Measurements from ENCODE around the gene DGCR8. TPM values are rescaled to one million over a fixed set of nuclear protein-coding genes. Genes with fewer than 3 reads are reported as not detected.
"Not testable (repeated sequence)": the region's sequence is repeated elsewhere in the genome, so short reads cannot be mapped to it uniquely, and the experiment has no call there.

DGCR8 gene
- total RNA-seq, 1 donor from 2014 or later = 49.0 TPM

GRCh38 chr22:20066617-20067383, 13.2 kb upstream of the DGCR8 start:
- no peak for DNase-seq (ENCODE audit: low spot score)

DNA sequence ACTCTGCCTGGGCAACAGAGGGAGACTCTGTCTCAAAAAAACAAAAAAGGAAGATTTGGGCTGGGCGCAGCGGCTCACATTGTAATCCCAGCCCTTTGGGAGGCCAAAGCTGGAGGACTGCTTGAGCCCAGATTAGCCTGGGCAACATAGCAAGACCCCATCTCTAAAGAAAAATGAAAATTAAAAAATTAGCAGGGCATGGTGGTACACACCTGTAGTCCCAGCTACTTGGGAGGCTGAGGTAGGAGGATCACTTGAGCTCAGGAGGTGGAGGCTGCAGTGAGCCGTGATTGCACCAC, 12.7 kb upstream of the DGCR8 start:
- not testable (repeated sequence) for DNase-seq (ENCODE audit: low spot score)

- no peak for DNase-seq (ENCODE audit: low spot score)
Measured at GRCh38 chr22:20068640-20069039, 11.4 kb upstream of the DGCR8 start.

DNA sequence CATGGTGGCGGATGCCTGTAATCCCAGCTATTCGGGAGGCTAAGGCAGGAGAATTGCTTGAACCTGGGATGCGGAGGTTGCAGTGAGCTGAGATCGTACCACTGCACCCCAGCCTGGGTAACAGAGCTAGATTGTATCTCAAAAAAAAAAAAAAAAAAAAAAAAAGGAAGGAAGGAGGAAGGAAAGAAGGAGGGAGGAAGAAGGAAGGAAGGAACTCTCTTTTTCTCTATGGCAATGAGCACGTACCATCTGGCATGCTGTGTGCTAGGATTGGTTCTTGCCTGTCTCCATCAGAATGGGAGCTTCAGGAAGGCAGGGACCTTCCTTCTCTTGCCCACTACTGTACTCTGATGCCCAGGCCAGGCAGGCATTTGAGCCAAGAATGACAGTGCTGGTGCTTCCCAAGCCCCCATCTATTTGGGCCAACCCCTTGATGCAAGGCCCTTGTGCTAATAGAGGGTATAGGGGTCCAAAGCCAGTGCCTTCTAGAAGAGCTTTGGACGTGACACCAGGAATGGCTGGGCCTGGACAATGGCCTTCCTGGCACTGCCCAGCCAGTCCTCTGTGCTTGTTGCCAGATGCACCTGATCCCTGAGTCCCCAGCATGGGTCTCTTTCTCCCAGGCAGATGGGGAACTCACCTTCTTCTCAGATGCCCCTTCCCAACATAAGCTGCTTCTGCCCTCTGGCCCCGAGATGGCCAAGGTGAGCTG, 10.6 kb upstream of the DGCR8 start:
- no peak for DNase-seq (ENCODE audit: low spot score)

- DNase-seq (ENCODE audit: low spot score) = no peak
Measured at GRCh38 chr22:20071524-20071972, 8.5 kb upstream of the DGCR8 start.

- no peak for DNase-seq (ENCODE audit: low spot score)
Measured at GRCh38 chr22:20076627-20077172, 3.3 kb upstream of the DGCR8 start.

- peak; percentile 53 for DNase-seq (ENCODE audit: low spot score)
Measured at GRCh38 chr22:20080445-20080775, 369 bp downstream of the DGCR8 start.

DNA sequence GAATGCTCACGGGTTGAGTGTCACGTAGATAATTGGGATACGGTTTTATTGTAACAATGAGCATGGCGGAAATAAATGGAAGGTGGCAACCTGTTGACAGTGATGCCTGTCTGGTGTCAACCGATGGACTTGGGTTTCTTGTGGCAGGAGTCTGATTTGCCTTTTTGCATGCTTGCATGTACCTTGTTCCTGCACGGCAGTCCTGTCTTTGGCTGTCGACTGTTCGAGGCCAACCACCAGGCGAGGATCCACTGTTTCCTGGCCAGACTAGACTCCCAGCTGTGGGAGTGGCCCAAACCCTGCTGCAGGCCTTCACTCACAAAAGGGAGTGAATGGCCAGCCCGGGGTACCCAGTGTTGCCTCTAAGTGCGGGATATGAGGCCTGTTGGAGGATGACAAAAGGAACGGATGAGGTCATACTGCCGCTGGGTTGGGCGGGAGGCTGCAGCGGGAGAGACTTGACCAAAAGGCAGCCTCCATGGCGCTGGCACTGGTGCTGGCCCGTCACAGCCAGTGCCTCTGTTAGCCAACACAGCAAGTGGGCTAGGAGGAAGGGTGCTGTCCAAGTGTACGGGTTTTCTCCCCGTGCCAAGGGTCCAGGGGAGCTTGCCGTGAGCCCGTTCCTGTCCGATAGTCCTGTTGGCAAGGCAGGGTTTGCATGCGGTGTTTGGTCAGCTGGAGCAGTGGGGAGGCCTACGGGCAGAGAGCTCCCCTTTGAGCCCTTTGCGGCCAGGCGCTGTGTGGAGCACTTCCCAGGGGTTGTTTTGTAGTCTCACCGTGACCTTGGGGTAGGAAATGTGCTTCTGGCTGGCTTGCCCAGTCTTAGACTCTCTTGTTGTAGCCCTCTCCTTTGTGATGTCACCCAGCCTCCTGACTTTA, 974 bp downstream of the DGCR8 start:
- DNase-seq (ENCODE audit: low spot score) = no peak

DNA sequence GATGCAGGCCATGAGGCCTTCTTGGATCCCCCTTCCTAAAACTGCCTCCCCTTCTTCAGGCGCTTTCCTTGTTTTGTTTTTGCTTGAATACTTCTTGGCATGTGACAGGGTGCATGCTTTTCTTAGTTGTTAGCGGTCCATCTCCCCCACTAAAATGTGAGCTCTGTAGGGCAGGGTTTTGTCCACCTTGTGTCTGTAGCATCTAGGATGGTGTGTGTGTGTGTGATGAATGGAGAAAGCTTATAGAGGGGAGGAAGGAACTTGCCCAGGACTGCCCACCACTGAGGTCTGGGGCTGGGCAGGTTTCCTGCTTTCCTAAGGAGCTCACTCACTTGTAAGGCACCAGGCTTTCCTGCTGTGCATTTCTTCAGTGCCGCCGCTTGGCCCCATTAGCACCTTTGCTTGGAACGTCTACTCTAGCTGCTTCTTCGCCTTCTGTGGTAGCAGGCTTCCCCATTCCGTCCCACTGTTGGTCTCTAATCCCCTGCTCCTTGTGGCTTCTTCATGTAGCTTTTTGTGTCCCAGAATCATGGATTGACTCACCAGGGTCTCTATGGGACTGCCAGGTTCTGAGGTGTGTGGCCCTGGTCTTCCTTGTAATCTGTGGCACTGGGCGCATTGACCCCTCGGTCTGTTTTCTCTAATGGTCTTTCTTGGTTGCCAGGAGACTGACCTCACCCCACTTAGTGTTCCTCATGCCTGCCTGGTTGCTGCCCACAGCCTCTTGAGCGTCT, 3.3 kb downstream of the DGCR8 start:
- DNase-seq (ENCODE audit: low spot score) = no peak

DNA sequence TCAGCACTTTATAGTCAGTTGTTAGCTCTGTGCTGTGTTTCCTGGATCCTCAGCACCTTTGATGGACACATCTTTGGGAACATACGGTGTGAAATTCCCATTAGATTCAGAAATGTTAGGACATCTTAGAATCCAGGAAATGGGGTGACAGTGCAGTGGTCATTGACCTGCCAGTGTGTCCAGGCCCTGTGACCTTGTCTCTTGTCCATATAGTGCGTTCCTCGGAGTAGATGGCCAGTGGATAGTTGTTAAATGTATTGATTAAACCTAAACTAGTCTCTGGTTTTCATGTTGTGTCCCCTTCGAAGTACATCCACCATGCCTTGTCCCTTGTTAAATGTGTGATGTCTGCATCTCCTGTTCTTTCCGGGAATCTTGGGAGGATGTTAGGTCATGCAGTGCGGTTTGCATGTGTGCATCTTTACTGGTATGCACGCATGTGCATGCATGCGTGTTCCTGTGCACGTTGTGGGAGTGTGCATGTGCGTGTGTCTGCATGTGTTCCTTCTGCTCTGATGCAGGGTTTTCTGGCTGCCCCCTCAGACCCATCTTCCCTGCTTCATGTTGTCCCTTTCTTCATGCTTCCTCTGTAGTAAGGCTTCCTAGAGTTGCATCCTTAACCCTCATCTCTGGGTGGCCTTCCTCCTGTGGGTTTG, 4.0 kb downstream of the DGCR8 start:
- DNase-seq (ENCODE audit: low spot score) = no peak

DNA sequence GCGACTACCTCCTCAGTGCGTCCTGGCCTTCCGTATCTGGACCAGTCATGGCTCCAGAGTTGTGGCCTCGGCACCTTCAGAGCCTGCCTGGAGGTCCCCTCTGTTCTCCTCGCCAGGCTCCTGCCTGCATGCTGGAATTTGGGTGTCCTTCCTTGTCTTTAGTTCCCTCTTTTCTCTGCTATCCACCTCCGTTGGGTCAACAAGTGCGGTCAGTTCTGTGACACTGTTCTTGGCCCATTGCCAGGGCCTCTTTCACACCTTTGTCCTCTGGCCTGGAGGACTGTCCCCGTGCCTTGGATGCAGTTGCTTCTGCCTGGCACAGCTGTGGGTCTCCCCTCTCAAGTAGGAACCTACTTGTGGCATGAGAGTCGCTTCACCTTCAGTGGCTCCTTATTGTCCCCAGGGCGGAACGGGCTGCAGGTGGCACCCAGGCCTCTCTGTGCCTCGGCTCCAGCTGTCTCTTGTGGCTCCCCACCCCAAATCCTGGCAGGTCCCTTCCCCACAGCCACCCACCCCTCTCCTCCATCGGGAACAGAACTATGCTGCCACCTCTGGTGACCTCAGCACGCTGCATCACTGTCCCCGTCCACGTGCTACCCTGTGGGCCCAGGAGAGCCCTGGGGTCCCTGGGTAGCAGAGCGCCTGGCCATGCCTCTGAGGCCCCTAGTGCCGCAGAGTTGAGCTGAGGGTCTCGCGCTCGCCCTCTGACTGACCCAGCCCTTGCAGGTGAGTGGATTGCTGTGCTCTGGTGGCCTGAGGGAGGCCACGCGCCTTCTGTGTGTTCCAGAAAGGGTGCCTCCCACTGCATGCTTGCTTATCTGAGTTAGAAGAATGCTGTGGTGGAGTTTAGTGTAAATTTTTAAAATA, 4.7 kb downstream of the DGCR8 start:
- no peak for DNase-seq (ENCODE audit: low spot score)

- no peak for DNase-seq (ENCODE audit: low spot score)
Measured at GRCh38 chr22:20085651-20086050, 5.6 kb downstream of the DGCR8 start.

- DNase-seq (ENCODE audit: low spot score) = no peak
Measured at GRCh38 chr22:20086101-20086599, 6.1 kb downstream of the DGCR8 start.

- DNase-seq (ENCODE audit: low spot score) = no peak
Measured at GRCh38 chr22:20086763-20087162, 6.7 kb downstream of the DGCR8 start.

DNA sequence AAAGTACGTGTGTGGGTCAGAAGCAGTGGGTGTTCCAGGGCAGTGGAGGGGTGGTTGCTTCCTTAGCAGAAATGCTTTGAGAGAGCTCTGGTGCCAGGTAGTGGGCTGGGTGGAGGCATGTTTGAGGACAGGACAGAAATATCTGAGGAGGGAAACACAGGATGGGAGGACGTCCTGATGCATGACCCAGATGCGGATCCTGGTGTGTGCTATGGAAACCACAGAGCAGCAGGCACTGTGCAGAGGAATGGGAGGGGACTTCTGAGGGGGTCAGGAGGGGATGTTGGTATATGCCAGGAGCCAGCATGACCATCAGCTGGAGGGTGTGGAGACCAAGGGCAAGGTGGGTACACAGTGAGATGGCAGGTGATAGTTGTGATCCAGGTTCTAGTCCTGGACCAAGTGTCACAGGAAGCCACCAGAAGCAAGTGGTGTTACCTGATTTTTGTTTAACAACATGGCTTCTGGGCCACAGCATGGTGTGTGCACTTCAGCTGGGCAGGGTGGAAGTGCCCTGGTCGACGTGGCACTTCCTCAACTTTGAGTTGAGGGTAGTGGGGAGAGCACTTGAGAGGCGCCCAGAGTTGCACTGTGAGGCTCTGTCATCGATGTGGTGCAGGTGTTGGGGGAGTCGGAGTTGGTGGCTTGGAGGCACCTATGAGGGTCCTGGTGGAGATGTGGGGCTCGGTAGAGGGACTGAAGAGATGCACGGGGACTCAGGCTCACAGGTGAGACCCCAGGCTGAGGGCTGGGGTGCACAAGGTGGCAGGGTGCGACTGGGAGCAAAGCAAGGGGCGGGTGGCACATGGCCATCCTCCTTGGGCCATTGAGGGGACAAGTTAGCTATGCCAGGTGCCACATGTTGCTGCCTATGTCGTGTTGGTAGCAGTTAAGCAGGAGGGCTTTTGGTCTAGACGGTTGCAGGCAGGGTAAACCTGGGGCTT, 7.5 kb downstream of the DGCR8 start:
- no peak for DNase-seq (ENCODE audit: low spot score)

- DNase-seq (ENCODE audit: low spot score) = no peak
Measured at GRCh38 chr22:20088263-20088648, 8.2 kb downstream of the DGCR8 start.

DNA sequence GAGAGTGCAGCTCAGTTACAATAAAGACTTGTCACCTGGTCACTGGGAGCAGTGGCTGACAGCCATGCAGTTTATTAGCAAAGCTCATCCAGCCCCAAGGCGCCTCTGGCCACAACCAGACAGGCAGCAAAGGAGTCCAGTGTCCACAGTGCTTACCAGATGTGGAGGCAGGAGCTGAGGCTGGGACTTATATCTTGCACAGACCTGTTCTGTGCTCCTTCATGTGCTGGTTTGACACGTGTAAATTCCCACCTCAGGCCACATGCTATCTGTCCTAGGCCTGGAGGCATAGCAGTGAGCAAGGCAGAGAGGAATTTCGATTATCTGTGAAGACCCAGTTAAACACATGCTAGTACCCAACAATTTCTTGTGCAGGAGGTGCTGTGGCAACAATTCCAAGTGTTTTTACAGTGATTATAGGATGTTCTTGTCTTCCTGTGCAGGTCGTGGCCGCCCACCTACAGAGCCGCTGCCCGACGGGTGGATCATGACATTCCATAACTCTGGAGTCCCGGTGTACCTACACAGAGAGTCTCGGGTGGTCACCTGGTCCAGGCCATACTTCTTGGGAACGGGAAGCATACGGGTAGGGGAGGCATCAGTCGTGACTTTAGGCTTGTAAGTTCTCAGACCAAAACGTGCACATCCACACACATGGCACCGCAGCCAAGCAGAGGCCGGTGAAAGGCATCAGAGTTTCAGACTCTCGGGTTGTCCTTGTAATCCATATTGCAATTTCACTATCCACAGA, 9.4 kb downstream of the DGCR8 start:
- DNase-seq (ENCODE audit: low spot score) = no peak

All from ureter (tissue), 1 donor.